Heart left ventricle (tissue), 13 donors: ENCODE measurements around the gene ATP6V1D.

Source experiments
- CTCF ChIP-seq, 12 donors: fragments of 200-600 bp; sonication (generic) in 4 of 12; IDR thresholded peaks; one replicate each; pipeline versions ENCODE4 v1.5.0 to v1.8.0; 2018 to 2022; ENCODE audit warnings: antibody characterized with exemption in 12 of 12, mild to moderate bottlenecking in 5 of 12
- POLR2A ChIP-seq, 2 donors: fragments of 450-650 bp; IDR thresholded peaks; one replicate each; pipeline ENCODE4 v1.6.1; 2017; ENCODE audit warnings: antibody characterized with exemption in 2 of 2, mild to moderate bottlenecking in 2 of 2, moderate library complexity in 2 of 2
- donor health status: ischemic (EF 13 %, LVEDD 7.1; RV severe dilation, severe dysfunction).
- donor health status: DM: no; HTN: yes; CAD: no.
- donor health status: DM: no; HTN: no; CAD: no.
- donor health status: ischemic (EF 25% LVEDD 6.9; RV normal size, moderate dysfunction).
- donor health status: ischemic (EF 25% LVEDD 5.7; RV mildly dilated, moderate dysfunction).
- donor health status: ischemic (EF 35%, LVEDD 5.7; RV mildly dilated, moderate dysfunction).
- donor health status: nonischemic (EF 11% LVEDD 7.7; RV severe dilation, severe dysfunction).
- donor health status: DM: yes; HTN: yes; CAD: no.
- donor health status: PGD.
- donor health status: ischemic (EF 29% LVEDD 5.4; RV normal size, mild dysfunction).
- donor health status: nonischemic (EF 23%, LVEDD 6.1; RV moderate dilation, normal function).

GRCh38 chr14:67360470-67361206 is 1.0 kb upstream of the ATP6V1D start:
- TF ChIP-seq POLR2A (IDR thresholded peaks at IDR 0.05) (no peak), CTCF (IDR thresholded peaks at IDR 0.05) (no peak)
